Cortex of kidney (tissue), 1 donor: ENCODE data around the gene ZFY.
"Not testable (repeated sequence)": the region's sequence is repeated elsewhere in the genome, so short reads cannot be mapped to it uniquely, and the experiment has no call there.

ENCODE experiments used
- DNase-seq: peaks from one replicate; lab custom pipeline; 2025; lab: John Stamatoyannopoulos, UW

Gene ZFY

GRCh38 chrY:2973110-2973751, 38.0 kb downstream of the ZFY start:
- no peak for DNase-seq

- no peak for DNase-seq
Observed at GRCh38 chrY:2979283-2979682, 44.1 kb downstream of the ZFY start.

GRCh38 chrY:2984491-2984890, 49.3 kb downstream of the ZFY start:
- no peak for DNase-seq

GRCh38 chrY:2987178-2987577, 52.0 kb downstream of the ZFY start:
- not testable (repeated sequence) for DNase-seq

- DNase-seq = not testable (repeated sequence)
Observed at GRCh38 chrY:2997369-2997768, 62.2 kb downstream of the ZFY start.

- no peak for DNase-seq
Observed at GRCh38 chrY:3002190-3002589, 67.0 kb downstream of the ZFY start.

- DNase-seq = no peak
Observed at GRCh38 chrY:3002680-3003515, 67.7 kb downstream of the ZFY start.

- DNase-seq = no peak
Observed at GRCh38 chrY:3003516-3003830, 68.3 kb downstream of the ZFY start.

- no peak for DNase-seq
Observed at GRCh38 chrY:3003846-3004245, 68.7 kb downstream of the ZFY start.

GRCh38 chrY:3006031-3006430, 70.8 kb downstream of the ZFY start:
- not testable (repeated sequence) for DNase-seq

- no peak for DNase-seq
Observed at GRCh38 chrY:3007967-3008366, 72.8 kb downstream of the ZFY start.

- DNase-seq = no peak
Observed at GRCh38 chrY:3012226-3012625, 77.0 kb downstream of the ZFY start.

GRCh38 chrY:3016594-3016993, 81.4 kb downstream of the ZFY start:
- no peak for DNase-seq

GRCh38 chrY:3018546-3018945, 83.4 kb downstream of the ZFY start:
- no peak for DNase-seq

- DNase-seq = no peak
Observed at GRCh38 chrY:3019584-3019983, 84.4 kb downstream of the ZFY start.

- no peak for DNase-seq
Observed at GRCh38 chrY:3021176-3021575, 86.0 kb downstream of the ZFY start.

GRCh38 chrY:3023606-3024005, 88.4 kb downstream of the ZFY start:
- no peak for DNase-seq

GRCh38 chrY:3025357-3025756, 90.2 kb downstream of the ZFY start:
- DNase-seq = no peak
